Hepatocyte (in vitro differentiated cells): ENCODE data around the gene PLA2G4A. TPM values are rescaled to one million over a fixed set of nuclear protein-coding genes. Genes with fewer than 3 reads are reported as not detected.

Experiments
- DNase-seq: peaks from one replicate; pipeline ENCODE4 v3.0.0-alpha.2; 2016; ENCODE audit warnings: low spot score
- H2AFZ ChIP-seq: fragments of 200-600 bp; sonication (generic); 2 replicates; pipeline ENCODE4 v1.6.0; 2016; ENCODE audit warnings: antibody characterized with exemption, mild to moderate bottlenecking
- H3K27ac ChIP-seq: fragments of 200-600 bp; sonication (generic); 2 replicates; pipeline ENCODE4 v1.5.1; 2016; ENCODE audit warnings: mild to moderate bottlenecking
- H3K27me3 ChIP-seq: fragments of 200-600 bp; sonication (generic); 2 replicates; pipeline ENCODE4 v1.6.1; 2016
- H3K36me3 ChIP-seq: fragments of 200-600 bp; sonication (generic); replicated peaks from 2 replicates; pipeline ENCODE4 v1.5.1; 2016; ENCODE audit warnings: low read depth; ENCODE audit not compliant: insufficient read depth
- H3K4me1 ChIP-seq: fragments of 200-600 bp; sonication (generic); 2 replicates; pipeline ENCODE4 v1.5.1; 2016; ENCODE audit warnings: mild to moderate bottlenecking, moderate library complexity; ENCODE audit not compliant: insufficient read depth
- H3K4me2 ChIP-seq: fragments of 200-600 bp; sonication (generic); 2 replicates; pipeline ENCODE4 v1.6.0; 2016
- H3K4me3 ChIP-seq: fragments of 200-600 bp; sonication (generic); 2 replicates; pipeline ENCODE4 v1.5.1; 2016; ENCODE audit warnings: mild to moderate bottlenecking
- H3K79me2 ChIP-seq: fragments of 200-600 bp; sonication (generic); 2 replicates; pipeline ENCODE4 v1.6.0; 2017; ENCODE audit warnings: mild to moderate bottlenecking
- H3K9me2 ChIP-seq: fragments of 200-600 bp; sonication (generic); replicated peaks from 2 replicates; pipeline ENCODE4 v1.6.0; 2017; ENCODE audit warnings: mild to moderate bottlenecking; ENCODE audit not compliant: insufficient read depth
- H3K9me3 ChIP-seq: fragments of 200-600 bp; sonication (generic); 2 replicates; pipeline ENCODE4 v1.5.1; 2016; ENCODE audit warnings: low read depth, mild to moderate bottlenecking
- H4K20me1 ChIP-seq: fragments of 200-600 bp; sonication (generic); 2 replicates; pipeline ENCODE4 v1.6.0; 2016; ENCODE audit warnings: mild to moderate bottlenecking; ENCODE audit not compliant: insufficient read depth, poor library complexity, severe bottlenecking
- CTCF ChIP-seq: fragments of 200-600 bp; sonication (generic); IDR thresholded peaks from 2 replicates; pipeline ENCODE4 v1.5.1; 2016; ENCODE audit warnings: antibody characterized with exemption, mild to moderate bottlenecking; ENCODE audit not compliant: poor library complexity
- EZH2 ChIP-seq: fragments of 200-600 bp; sonication (generic); IDR thresholded peaks from 2 replicates; pipeline ENCODE4 v1.6.1; 2016; ENCODE audit warnings: antibody characterized with exemption, mild to moderate bottlenecking, borderline replicate concordance
- EZH2phosphoT487 ChIP-seq: fragments of 200-600 bp; sonication (generic); IDR thresholded peaks from one replicate; pipeline ENCODE4 v1.6.1; 2018; ENCODE audit warnings: antibody characterized with exemption, mild to moderate bottlenecking, low read depth, moderate library complexity; ENCODE audit not compliant: unreplicated experiment, severe bottlenecking
- WGBS: methylation state at CpG from one replicate; pipeline ENCODE4 v1.1.6; 2016; ENCODE audit warnings: low lambda C conversion rate; ENCODE audit errors: missing lambda C conversion rate; 5-methylcytosine and 5-hydroxymethylcytosine counted together
- polyA plus RNA-seq: library from polyadenylated mRNA; unstranded; fragments of >200 nt; fragmentation: Nextera tagmentation; extraction: Ambion mirVana; gene quantifications from 2 replicates; pipeline ENCODE4 v1.2.1, GENCODE V29; 2016
- total RNA-seq: library from RNA; depleted of rRNA; stranded (reverse); fragments of >200 nt; gene quantifications from 2 replicates; pipeline ENCODE4 v1.2.3, GENCODE V29; 2014

The PLA2G4A gene
- total and polyA plus RNA-seq, 2 experiments from 2014 or later, result 21.3 to 24.9 TPM

DNA sequence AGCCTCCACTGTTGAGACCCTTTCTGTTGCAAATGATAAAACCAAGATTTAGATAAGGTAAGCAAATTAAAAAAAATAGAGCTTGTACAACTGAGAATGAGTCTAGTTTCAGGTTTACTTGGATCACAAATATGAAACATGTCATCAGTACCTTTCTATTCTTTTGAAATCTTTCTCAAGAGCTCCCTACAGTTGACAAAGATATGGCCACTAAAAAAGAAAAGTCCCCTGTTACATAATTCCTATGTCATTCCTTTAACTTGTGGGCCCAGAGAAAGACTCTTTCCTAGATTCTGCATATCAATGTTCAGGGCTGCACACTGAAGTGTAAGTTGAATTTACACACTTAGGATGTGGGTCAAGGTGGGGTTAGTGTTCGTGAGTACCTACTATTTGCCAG, 168.1 kb downstream of the PLA2G4A start:
- no peaks in the 10 kb centered on the region for H3K79me2 ChIP-seq
- no peaks in the 10 kb centered on the region for H3K9me3 ChIP-seq
- no peak overlapping the region for H3K4me2 ChIP-seq
- no peaks in the 10 kb centered on the region for H3K36me3 ChIP-seq
- no peaks in the 10 kb centered on the region for H3K9me2 ChIP-seq
- no peak overlapping the region for H2AFZ ChIP-seq
- H3K27me3 ChIP-seq, result no peaks in the 10 kb centered on the region
- WGBS, result 64% methylated on average over 1 of the region's 1 CpG
- no peaks in the 10 kb centered on the region for H3K4me1 ChIP-seq
- H4K20me1 ChIP-seq, result no peaks in the 10 kb centered on the region
- H3K27ac ChIP-seq, result no peak overlapping the region
- TF ChIP-seq EZH2 (no peak), EZH2phosphoT487 (no peak)
- no peak overlapping the region for H3K4me3 ChIP-seq
- DNase-seq, result no peak

- 55% methylated on average over 1 of the region's 1 CpG for WGBS
- H3K36me3 ChIP-seq, result no peaks in the 10 kb centered on the region
- no peak for TF ChIP-seq CTCF
- no peak for TF ChIP-seq EZH2
- no peak for TF ChIP-seq EZH2phosphoT487
- H3K79me2 ChIP-seq, result no peaks in the 10 kb centered on the region
- no peak overlapping the region for H3K4me2 ChIP-seq
- H3K4me1 ChIP-seq, result no peaks in the 10 kb centered on the region
- no peaks in the 10 kb centered on the region for H3K9me3 ChIP-seq
- DNase-seq, result no peak
- H3K4me3 ChIP-seq, result no peak overlapping the region
- no peak overlapping the region for H3K27ac ChIP-seq
- H4K20me1 ChIP-seq, result no peaks in the 10 kb centered on the region
- no peaks in the 10 kb centered on the region for H3K27me3 ChIP-seq
- no peaks in the 10 kb centered on the region for H3K9me2 ChIP-seq
- H2AFZ ChIP-seq, result no peak overlapping the region
Measured at GRCh38 chr1:186997877-186998276, 169.1 kb downstream of the PLA2G4A start.

GRCh38 chr1:186999506-186999905, 170.8 kb downstream of the PLA2G4A start:
- TF ChIP-seq EZH2phosphoT487 (no peak), EZH2 (no peak), CTCF (no peak)
- WGBS, result 76% methylated on average over 6 of the region's 6 CpGs
- H3K9me3 ChIP-seq, result no peaks in the 10 kb centered on the region
- no peaks in the 10 kb centered on the region for H3K79me2 ChIP-seq
- no peaks in the 10 kb centered on the region for H3K4me1 ChIP-seq
- H3K9me2 ChIP-seq, result no peaks in the 10 kb centered on the region
- no peaks in the 10 kb centered on the region for H4K20me1 ChIP-seq
- no peaks in the 10 kb centered on the region for H3K27me3 ChIP-seq
- no peak for DNase-seq
- no peak overlapping the region for H2AFZ ChIP-seq
- no peak overlapping the region for H3K4me3 ChIP-seq
- no peaks in the 10 kb centered on the region for H3K36me3 ChIP-seq
- H3K27ac ChIP-seq, result no peak overlapping the region
- H3K4me2 ChIP-seq, result no peak overlapping the region

DNA sequence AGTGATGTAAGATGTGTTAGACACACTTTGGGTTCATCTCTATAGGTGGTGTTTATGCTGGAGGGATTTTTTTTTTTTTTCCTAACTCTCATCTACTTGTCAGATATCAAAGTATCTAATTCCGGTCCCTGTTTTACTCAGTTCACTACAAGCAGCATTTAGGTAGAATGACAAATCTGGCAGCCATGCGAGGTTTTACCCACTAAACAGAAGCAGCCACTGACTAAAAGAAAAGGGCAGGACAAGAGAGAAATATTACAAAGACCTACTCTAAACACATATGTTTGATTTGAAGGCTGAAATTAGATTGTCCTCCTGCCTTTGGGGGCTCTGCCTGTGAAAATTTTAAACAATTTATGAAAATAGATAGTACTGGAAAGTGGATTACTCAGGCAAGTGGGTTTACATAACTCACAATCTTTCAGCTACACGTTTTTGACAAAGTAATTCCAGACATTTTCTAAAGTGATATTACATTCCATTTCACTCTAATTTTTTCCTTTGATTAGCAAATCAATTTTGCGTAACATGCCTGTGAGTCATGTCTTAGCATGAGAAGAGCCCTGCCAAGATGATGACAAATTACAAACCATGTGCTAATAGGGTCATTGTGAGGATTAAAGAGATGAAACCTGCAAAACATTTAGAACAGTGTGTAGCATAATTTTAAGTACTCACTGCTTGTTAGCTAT, 172.6 kb downstream of the PLA2G4A start:
- no peak for DNase-seq
- no peaks in the 10 kb centered on the region for H3K4me1 ChIP-seq
- no peaks in the 10 kb centered on the region for H3K9me3 ChIP-seq
- H3K79me2 ChIP-seq, result no peaks in the 10 kb centered on the region
- TF ChIP-seq CTCF (no peak), EZH2 (no peak), EZH2phosphoT487 (no peak)
- no peaks in the 10 kb centered on the region for H3K36me3 ChIP-seq
- H3K27ac ChIP-seq, result no peak overlapping the region
- no peak overlapping the region for H3K4me3 ChIP-seq
- WGBS, result 71% methylated on average over 4 of the region's 4 CpGs
- no peak overlapping the region for H3K4me2 ChIP-seq
- H4K20me1 ChIP-seq, result no peaks in the 10 kb centered on the region
- H2AFZ ChIP-seq, result no peak overlapping the region
- no peaks in the 10 kb centered on the region for H3K9me2 ChIP-seq
- no peaks in the 10 kb centered on the region for H3K27me3 ChIP-seq
